A673 (cell line): Measurements from ENCODE around the gene TMEM161B.
"Not testable (repeated sequence)": the region's sequence is repeated elsewhere in the genome, so short reads cannot be mapped to it uniquely, and the experiment has no call there.

Experiments used
- EZH2 ChIP-seq: fragments of 200-600 bp; sonication (generic); IDR thresholded peaks from 2 replicates; pipeline ENCODE4 v1.6.1; 2017; ENCODE audit warnings: borderline replicate concordance, low read depth, mild to moderate bottlenecking, mixed read lengths, antibody characterized with exemption, low read length; ENCODE audit not compliant: poor library complexity, severe bottlenecking
- TF ChIP-seq, protein P1 (sequence below): fragments of 300-800, 200-600 bp; sonication (generic); conservative IDR thresholded peaks from 2 replicates; pipeline ENCODE4 v1.5.1; 2017; ENCODE audit warnings: low read depth, mild to moderate bottlenecking, antibody characterized with exemption, low read length, moderate library complexity, mixed read lengths

GRCh38 chr5:88264565-88264964, 4.1 kb downstream of the TMEM161B start:
- TF ChIP-seq, protein P1, sequence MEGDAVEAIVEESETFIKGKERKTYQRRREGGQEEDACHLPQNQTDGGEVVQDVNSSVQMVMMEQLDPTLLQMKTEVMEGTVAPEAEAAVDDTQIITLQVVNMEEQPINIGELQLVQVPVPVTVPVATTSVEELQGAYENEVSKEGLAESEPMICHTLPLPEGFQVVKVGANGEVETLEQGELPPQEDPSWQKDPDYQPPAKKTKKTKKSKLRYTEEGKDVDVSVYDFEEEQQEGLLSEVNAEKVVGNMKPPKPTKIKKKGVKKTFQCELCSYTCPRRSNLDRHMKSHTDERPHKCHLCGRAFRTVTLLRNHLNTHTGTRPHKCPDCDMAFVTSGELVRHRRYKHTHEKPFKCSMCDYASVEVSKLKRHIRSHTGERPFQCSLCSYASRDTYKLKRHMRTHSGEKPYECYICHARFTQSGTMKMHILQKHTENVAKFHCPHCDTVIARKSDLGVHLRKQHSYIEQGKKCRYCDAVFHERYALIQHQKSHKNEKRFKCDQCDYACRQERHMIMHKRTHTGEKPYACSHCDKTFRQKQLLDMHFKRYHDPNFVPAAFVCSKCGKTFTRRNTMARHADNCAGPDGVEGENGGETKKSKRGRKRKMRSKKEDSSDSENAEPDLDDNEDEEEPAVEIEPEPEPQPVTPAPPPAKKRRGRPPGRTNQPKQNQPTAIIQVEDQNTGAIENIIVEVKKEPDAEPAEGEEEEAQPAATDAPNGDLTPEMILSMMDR = not testable (repeated sequence)
- not testable (repeated sequence) for TF ChIP-seq EZH2
